Measurements from ENCODE around the gene CHORDC1.

- TF ChIP-seq CTCF (conservative IDR thresholded peaks at IDR 0.05) (no peak), ZFX (IDR thresholded peaks at IDR 0.05) (no peak)
Measured at GRCh38 chr11:90243534-90243933, 20.7 kb upstream of the CHORDC1 start.

Measured in C4-2B (cell line).